Nephron progenitor cell (in vitro differentiated cells): Measurements from ENCODE around the gene ZNF678.
"Not testable (repeated sequence)": the region's sequence is repeated elsewhere in the genome, so short reads cannot be mapped to it uniquely, and the experiment has no call there.

Source experiments
- DNase-seq: peaks from one replicate; pipeline ENCODE4 v3.0.0; 2021
- H3K27ac Mint-ChIP-seq: 2 replicates; pipeline ENCODE4 v1.8.0; 2021; ENCODE audit warnings: mild to moderate bottlenecking, moderate library complexity, mixed read lengths
- H3K27me3 Mint-ChIP-seq: 2 replicates; pipeline ENCODE4 v1.8.0; 2021; ENCODE audit warnings: mild to moderate bottlenecking, low read depth, mixed read lengths; ENCODE audit not compliant: poor library complexity
- H3K36me3 Mint-ChIP-seq: 2 replicates; pipeline ENCODE4 v1.8.0; 2021; ENCODE audit warnings: low read depth, mixed read lengths
- H3K4me1 Mint-ChIP-seq: 2 replicates; pipeline ENCODE4 v1.8.0; 2021; ENCODE audit warnings: mixed read lengths
- H3K4me3 Mint-ChIP-seq: 2 replicates; pipeline ENCODE4 v1.8.0; 2021; ENCODE audit warnings: mild to moderate bottlenecking, moderate library complexity, mixed read lengths
- H3K9me3 Mint-ChIP-seq: 2 replicates; pipeline ENCODE4 v1.8.0; 2021; ENCODE audit warnings: mild to moderate bottlenecking, moderate library complexity, mixed read lengths
- TF ChIP-seq, protein P1 (sequence below): fragments of 200-600 bp; sonication (generic); IDR thresholded peaks from 2 replicates; pipeline ENCODE4 v1.5.0; 2021; ENCODE audit warnings: antibody characterized with exemption

Gene ZNF678

DNA sequence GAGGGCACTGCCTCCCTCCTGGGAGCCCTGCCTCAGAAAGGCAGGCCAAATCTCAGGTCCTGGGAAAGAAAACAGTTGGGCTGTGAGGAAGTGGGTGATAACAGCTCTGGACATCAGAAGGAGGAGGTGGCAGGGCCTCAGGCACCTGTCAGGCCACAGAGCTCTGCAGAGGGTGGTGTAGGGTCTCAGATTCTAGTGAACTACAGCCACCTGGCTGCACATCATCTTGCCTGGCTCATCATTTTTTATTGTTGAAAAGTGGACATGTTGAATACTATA is 15.3 kb upstream of the ZNF678 start:
- Mint-ChIP-seq H3K27ac (peak overlapping the region; percentile 35), H3K4me1 (peaks cover 7% of the 10 kb centered on the region), H3K27me3 (peaks cover 16% of the 10 kb centered on the region), H3K4me3 (no peak overlapping the region), H3K36me3 (peaks cover 3% of the 10 kb centered on the region), H3K9me3 (peaks cover 37% of the 10 kb centered on the region)
- TF ChIP-seq, protein P1, sequence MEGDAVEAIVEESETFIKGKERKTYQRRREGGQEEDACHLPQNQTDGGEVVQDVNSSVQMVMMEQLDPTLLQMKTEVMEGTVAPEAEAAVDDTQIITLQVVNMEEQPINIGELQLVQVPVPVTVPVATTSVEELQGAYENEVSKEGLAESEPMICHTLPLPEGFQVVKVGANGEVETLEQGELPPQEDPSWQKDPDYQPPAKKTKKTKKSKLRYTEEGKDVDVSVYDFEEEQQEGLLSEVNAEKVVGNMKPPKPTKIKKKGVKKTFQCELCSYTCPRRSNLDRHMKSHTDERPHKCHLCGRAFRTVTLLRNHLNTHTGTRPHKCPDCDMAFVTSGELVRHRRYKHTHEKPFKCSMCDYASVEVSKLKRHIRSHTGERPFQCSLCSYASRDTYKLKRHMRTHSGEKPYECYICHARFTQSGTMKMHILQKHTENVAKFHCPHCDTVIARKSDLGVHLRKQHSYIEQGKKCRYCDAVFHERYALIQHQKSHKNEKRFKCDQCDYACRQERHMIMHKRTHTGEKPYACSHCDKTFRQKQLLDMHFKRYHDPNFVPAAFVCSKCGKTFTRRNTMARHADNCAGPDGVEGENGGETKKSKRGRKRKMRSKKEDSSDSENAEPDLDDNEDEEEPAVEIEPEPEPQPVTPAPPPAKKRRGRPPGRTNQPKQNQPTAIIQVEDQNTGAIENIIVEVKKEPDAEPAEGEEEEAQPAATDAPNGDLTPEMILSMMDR = no peak
- no peak for DNase-seq

DNA sequence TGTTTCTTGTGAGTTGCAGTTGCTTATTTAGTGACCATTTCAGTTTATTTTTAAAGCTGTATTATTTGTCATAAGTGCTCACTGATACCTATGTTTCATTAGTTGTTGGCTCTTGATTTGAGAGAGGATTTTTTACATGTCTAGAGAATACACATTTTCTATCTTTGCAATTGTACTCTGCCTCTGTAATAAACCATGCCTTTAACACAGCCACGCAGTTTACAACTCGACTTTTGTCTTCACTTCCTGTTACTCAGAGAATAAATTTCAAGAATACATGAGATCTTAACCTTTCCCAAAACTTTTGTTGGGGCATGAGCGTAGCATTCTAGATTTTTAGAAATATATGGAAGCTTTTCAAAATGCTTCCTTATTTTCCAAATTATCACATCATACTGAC is 14.9 kb upstream of the ZNF678 start:
- Mint-ChIP-seq H3K9me3 (peaks cover 41% of the 10 kb centered on the region), H3K36me3 (peaks cover 3% of the 10 kb centered on the region), H3K27me3 (peaks cover 16% of the 10 kb centered on the region), H3K4me1 (peaks cover 6% of the 10 kb centered on the region), H3K4me3 (no peak overlapping the region), H3K27ac (no peak overlapping the region)
- DNase-seq = no peak
- TF ChIP-seq, protein P1 = no peak

DNA sequence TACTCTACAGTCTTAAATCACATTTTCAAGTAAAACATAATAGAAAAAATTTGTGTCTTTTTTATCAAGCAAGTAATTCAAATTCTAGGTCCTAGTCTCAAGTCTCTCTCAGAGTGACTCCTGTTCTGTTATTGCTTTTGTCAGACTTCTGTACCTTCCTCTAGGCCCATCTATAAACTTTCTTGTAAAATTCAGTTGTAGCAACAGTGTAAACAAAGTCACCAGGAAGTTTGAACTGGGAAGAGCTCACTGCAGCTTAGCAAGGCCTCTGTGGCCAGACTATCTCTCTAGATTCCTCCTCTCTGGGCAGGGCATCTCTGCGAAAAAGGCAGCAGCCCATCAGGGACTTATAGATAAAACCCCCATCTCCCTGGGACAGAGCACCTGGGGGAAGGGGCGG is 13.5 kb upstream of the ZNF678 start:
- Mint-ChIP-seq H3K9me3 (peaks cover 55% of the 10 kb centered on the region), H3K36me3 (peaks cover 3% of the 10 kb centered on the region), H3K4me1 (peaks cover 6% of the 10 kb centered on the region), H3K27me3 (peaks cover 13% of the 10 kb centered on the region), H3K4me3 (no peak overlapping the region), H3K27ac (no peak overlapping the region)
- TF ChIP-seq, protein P1 = no peak
- DNase-seq = no peak

- DNase-seq, H3K27ac Mint-ChIP-seq, H3K36me3 Mint-ChIP-seq, H3K4me3 Mint-ChIP-seq, H3K4me1 Mint-ChIP-seq: not testable (repeated sequence)
- peaks cover 18% of the 10 kb centered on the region for H3K27me3 Mint-ChIP-seq
- H3K9me3 Mint-ChIP-seq = peaks cover 60% of the 10 kb centered on the region
Measured at GRCh38 chr1:227551881-227552280, 11.5 kb upstream of the ZNF678 start.

DNA sequence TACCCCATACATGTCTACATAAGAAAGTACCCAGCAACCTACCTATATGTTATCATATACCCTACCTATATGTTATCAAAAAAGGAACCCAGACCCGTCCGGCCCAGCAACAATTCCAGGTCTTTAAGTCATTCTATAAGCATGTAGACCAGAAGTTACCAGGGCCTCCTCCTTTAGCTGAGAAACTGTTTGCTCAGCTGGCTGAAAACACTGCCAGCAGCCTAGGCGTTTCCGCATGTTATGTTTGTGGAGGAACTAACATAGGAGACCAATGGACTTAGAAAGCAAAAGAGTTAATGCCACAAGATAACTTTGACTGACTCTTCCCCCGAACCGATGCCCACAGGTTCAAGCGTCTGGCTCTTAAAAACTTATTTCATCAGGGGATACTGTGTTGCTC is 7.1 kb upstream of the ZNF678 start:
- Mint-ChIP-seq H3K27me3 (peaks cover 19% of the 10 kb centered on the region), H3K36me3 (peaks cover 9% of the 10 kb centered on the region), H3K27ac (no peak overlapping the region), H3K9me3 (peaks cover 55% of the 10 kb centered on the region), H3K4me1 (no peaks in the 10 kb centered on the region), H3K4me3 (no peak overlapping the region)
- no peak for DNase-seq
- TF ChIP-seq, protein P1 = no peak

- no peak overlapping the region for H3K4me3 Mint-ChIP-seq
Measured at GRCh38 chr1:227557962-227558725, 5.2 kb upstream of the ZNF678 start.

More at GRCh38 chr1:227557962-227558725, 5.2 kb upstream of the ZNF678 start:
- TF ChIP-seq, protein P1 = no peak
- no peak for DNase-seq
- peaks cover 54% of the 10 kb centered on the region for H3K9me3 Mint-ChIP-seq
- no peaks in the 10 kb centered on the region for H3K4me1 Mint-ChIP-seq
- peaks cover 20% of the 10 kb centered on the region for H3K36me3 Mint-ChIP-seq
- peaks cover 17% of the 10 kb centered on the region for H3K27me3 Mint-ChIP-seq
- H3K27ac Mint-ChIP-seq = no peak overlapping the region
